Adrenal gland (tissue), 5 donors: Measurements from ENCODE around the gene NRXN3.

Experiments
- POLR2A ChIP-seq, 2 donors: fragments of 450-650 bp; IDR thresholded peaks; one replicate each; pipeline ENCODE4 v1.6.1; 2017; ENCODE audit warnings: antibody characterized with exemption in 2 of 2, mild to moderate bottlenecking in 2 of 2, moderate library complexity in 1 of 2
- TF ChIP-seq, protein P1 (sequence below), 6 experiments: fragments of 450-650 bp in 4 of 6; fragments of 200-600 bp in 2 of 6; sonication (generic) in 1 of 6; IDR thresholded peaks; 1 replicate in 5 of 6; 2 replicates in 1 of 6; pipeline versions ENCODE4 v1.5.1 to v1.8.0; 2016 to 2021; ENCODE audit warnings: antibody characterized with exemption in 6 of 6, mild to moderate bottlenecking in 2 of 6, moderate library complexity in 1 of 6
- donor health status: DM: no; HTN: no; CAD: no.

DNA sequence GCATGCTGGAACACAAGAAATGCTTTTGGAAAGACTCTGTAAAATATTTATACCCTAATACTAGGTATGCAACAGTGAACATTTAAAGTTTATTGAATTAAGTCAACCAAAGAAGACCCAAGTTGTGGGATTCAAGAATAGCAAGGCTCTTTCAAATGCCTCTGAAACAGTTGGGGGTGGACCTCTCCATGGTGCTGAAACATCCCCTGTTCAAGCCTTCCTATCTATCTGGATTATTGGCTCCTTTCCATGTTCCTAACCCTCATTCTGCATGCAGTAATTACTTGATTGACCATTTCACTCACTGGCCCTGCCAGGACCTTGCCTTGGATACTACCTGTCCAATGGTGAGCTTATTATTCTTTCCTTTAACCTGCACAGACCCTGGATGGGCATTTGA is 349.7 kb downstream of the NRXN3 start:
- TF ChIP-seq, protein P1, sequence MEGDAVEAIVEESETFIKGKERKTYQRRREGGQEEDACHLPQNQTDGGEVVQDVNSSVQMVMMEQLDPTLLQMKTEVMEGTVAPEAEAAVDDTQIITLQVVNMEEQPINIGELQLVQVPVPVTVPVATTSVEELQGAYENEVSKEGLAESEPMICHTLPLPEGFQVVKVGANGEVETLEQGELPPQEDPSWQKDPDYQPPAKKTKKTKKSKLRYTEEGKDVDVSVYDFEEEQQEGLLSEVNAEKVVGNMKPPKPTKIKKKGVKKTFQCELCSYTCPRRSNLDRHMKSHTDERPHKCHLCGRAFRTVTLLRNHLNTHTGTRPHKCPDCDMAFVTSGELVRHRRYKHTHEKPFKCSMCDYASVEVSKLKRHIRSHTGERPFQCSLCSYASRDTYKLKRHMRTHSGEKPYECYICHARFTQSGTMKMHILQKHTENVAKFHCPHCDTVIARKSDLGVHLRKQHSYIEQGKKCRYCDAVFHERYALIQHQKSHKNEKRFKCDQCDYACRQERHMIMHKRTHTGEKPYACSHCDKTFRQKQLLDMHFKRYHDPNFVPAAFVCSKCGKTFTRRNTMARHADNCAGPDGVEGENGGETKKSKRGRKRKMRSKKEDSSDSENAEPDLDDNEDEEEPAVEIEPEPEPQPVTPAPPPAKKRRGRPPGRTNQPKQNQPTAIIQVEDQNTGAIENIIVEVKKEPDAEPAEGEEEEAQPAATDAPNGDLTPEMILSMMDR (IDR thresholded peaks at IDR 0.05): no peak
- no peak for TF ChIP-seq POLR2A (IDR thresholded peaks at IDR 0.05)
